Liver (tissue), 3 donors: ENCODE measurements around the gene JPH3.

Source experiments
- CTCF ChIP-seq: fragments of 150-350 bp; IDR thresholded peaks from 2 replicates; pipeline ENCODE4 v1.5.1; 2017; ENCODE audit warnings: improper control_type of control experiment, low read depth, low read length; ENCODE audit not compliant: missing input control
- EGR1 ChIP-seq, 2 donors: IDR thresholded peaks; 2 replicates each; pipeline ENCODE4 v1.6.1; 2016 to 2018; ENCODE audit warnings: antibody characterized with exemption in 2 of 2, low read depth in 2 of 2
- GABPA ChIP-seq, 2 donors: IDR thresholded peaks in 1 of 2; conservative IDR thresholded peaks in 1 of 2; 2 replicates each; pipeline ENCODE4 v1.6.1; 2016; ENCODE audit warnings: antibody characterized with exemption in 2 of 2, mild to moderate bottlenecking in 1 of 2, moderate library complexity in 1 of 2
- JUND ChIP-seq, 2 donors: IDR thresholded peaks; 2 replicates each; pipeline ENCODE4 v1.6.1; 2016; ENCODE audit warnings: antibody characterized with exemption in 2 of 2
- RAD21 ChIP-seq, 2 donors: IDR thresholded peaks; 2 replicates each; pipeline ENCODE4 v1.6.1; 2016; ENCODE audit warnings: antibody characterized with exemption in 2 of 2, mild to moderate bottlenecking in 2 of 2
- SP1 ChIP-seq: IDR thresholded peaks from 2 replicates; pipeline ENCODE4 v1.6.1; 2018; ENCODE audit warnings: antibody characterized with exemption, mild to moderate bottlenecking
- TAF1 ChIP-seq: conservative IDR thresholded peaks from 2 replicates; pipeline ENCODE4 v1.6.1; 2016; ENCODE audit warnings: antibody characterized with exemption, mild to moderate bottlenecking
- YY1 ChIP-seq: IDR thresholded peaks from 2 replicates; pipeline ENCODE4 v1.6.1; 2016; ENCODE audit warnings: antibody characterized with exemption, mild to moderate bottlenecking
- TF ChIP-seq, protein P1 (sequence below): IDR thresholded peaks from 2 replicates; pipeline ENCODE4 v1.6.1; 2016; ENCODE audit warnings: antibody characterized with exemption
- TF ChIP-seq, protein P2 (sequence below): IDR thresholded peaks from 2 replicates; pipeline ENCODE4 v1.6.1; 2016; ENCODE audit warnings: antibody characterized with exemption
- TF ChIP-seq, protein P3 (sequence below): IDR thresholded peaks from 2 replicates; pipeline ENCODE4 v1.6.1; 2016; ENCODE audit warnings: antibody characterized with exemption, mild to moderate bottlenecking
- donor health status: healthy.
- donor health status: healthy.

GRCh38 chr16:87666919-87667318 is 64.6 kb downstream of the JPH3 start:
- no peak for TF ChIP-seq CTCF
- TF ChIP-seq, protein P1, sequence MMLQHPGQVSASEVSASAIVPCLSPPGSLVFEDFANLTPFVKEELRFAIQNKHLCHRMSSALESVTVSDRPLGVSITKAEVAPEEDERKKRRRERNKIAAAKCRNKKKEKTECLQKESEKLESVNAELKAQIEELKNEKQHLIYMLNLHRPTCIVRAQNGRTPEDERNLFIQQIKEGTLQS, result no peak
- TF ChIP-seq TAF1, result no peak
- no peak for TF ChIP-seq YY1
- no peak for TF ChIP-seq RAD21 (IDR thresholded peaks at IDR 0.05)
- TF ChIP-seq EGR1 (IDR thresholded peaks at IDR 0.05; ENCODE audit: low read depth in 2 of 2), result no peak
- TF ChIP-seq JUND (IDR thresholded peaks at IDR 0.05), result no peak
- TF ChIP-seq, protein P2, sequence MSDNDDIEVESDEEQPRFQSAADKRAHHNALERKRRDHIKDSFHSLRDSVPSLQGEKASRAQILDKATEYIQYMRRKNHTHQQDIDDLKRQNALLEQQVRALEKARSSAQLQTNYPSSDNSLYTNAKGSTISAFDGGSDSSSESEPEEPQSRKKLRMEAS, result no peak
- TF ChIP-seq, protein P3, sequence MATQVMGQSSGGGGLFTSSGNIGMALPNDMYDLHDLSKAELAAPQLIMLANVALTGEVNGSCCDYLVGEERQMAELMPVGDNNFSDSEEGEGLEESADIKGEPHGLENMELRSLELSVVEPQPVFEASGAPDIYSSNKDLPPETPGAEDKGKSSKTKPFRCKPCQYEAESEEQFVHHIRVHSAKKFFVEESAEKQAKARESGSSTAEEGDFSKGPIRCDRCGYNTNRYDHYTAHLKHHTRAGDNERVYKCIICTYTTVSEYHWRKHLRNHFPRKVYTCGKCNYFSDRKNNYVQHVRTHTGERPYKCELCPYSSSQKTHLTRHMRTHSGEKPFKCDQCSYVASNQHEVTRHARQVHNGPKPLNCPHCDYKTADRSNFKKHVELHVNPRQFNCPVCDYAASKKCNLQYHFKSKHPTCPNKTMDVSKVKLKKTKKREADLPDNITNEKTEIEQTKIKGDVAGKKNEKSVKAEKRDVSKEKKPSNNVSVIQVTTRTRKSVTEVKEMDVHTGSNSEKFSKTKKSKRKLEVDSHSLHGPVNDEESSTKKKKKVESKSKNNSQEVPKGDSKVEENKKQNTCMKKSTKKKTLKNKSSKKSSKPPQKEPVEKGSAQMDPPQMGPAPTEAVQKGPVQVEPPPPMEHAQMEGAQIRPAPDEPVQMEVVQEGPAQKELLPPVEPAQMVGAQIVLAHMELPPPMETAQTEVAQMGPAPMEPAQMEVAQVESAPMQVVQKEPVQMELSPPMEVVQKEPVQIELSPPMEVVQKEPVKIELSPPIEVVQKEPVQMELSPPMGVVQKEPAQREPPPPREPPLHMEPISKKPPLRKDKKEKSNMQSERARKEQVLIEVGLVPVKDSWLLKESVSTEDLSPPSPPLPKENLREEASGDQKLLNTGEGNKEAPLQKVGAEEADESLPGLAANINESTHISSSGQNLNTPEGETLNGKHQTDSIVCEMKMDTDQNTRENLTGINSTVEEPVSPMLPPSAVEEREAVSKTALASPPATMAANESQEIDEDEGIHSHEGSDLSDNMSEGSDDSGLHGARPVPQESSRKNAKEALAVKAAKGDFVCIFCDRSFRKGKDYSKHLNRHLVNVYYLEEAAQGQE, result no peak
- no peak for TF ChIP-seq SP1
- no peak for TF ChIP-seq GABPA (IDR thresholded peaks at IDR 0.05 in 1 of 2, conservative IDR thresholded peaks at IDR 0.05 in 1 of 2)
